ENCODE results near the gene TTI1.

The TTI1 gene

GRCh38 chr20:37934634-37935375 is 98.5 kb downstream of the TTI1 start:
- no peak for DNase-seq

- no peak for DNase-seq
Measured at GRCh38 chr20:37933786-37934633, 99.2 kb downstream of the TTI1 start.

All from activated CD4-positive, CD25-positive, alpha-beta regulatory T cell (primary cell).